GM23248 (cell line): Measurements from ENCODE around the gene LRRC63.
"Not testable (repeated sequence)": the region's sequence is repeated elsewhere in the genome, so short reads cannot be mapped to it uniquely, and the experiment has no call there.

Experiments used
- EZH2 ChIP-seq: fragments of 200-600 bp; sonication (generic); IDR thresholded peaks from 2 replicates; pipeline ENCODE4 v1.6.1; 2018; ENCODE audit warnings: antibody characterized with exemption, mild to moderate bottlenecking; ENCODE audit not compliant: insufficient read depth, poor library complexity, severe bottlenecking
- EZH2phosphoT487 ChIP-seq: fragments of 200-600 bp; sonication (generic); IDR thresholded peaks from 2 replicates; pipeline ENCODE4 v1.6.1; 2018; ENCODE audit warnings: antibody characterized with exemption, moderate library complexity, mild to moderate bottlenecking, low read depth; ENCODE audit not compliant: insufficient read depth

DNA sequence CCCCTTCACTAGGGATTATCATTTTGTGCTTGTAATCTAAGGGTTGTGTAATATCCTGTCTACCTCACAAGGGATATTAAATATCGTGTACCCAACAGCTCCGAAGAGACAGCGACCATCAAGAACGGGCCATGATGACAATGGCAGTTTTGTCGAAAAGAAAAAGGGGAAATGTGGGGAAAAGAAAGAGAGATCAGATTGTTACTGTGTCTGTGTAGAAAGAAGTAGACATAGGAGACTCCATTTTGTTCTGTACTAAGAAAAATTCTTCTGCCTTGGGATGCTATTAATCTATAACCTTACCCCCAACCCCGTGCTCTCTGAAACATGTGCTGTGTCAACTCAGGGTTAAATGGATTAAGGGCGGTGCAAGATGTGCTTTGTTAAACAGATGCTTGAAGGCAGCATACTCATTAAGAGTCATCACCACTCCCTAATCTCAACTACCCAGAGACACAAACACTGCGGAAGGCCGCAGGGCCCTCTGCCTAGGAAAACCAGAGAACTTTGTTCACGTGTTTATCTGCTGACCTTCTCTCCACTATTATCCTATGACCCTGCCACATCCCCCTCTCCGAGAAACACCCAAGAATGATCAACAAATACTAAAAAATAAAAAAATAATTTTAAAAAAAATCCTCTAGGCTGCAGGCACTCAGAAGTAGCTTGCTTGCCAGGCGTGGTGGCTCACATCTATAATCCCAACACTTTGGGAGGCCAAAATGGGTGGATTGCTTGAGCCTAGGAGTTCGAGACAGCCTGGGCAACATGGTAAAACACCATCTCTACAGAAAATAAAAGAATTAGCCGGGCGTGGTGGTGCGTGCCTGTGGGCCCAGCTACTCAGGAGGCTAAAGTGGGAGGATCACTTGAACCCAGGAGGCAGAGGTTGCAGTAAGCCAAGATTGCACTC is 72.4 kb downstream of the LRRC63 start:
- TF ChIP-seq EZH2phosphoT487, EZH2: not testable (repeated sequence)
